NB4 (cell line): ENCODE data around the gene CDC42EP3.
A peak's percentile ranks its signal among the peaks of the same experiment; 100 is the strongest.

Experiments
- DNase-seq: peaks from one replicate; pipeline ENCODE4 v3.0.0; 2010; ENCODE audit warnings: low read depth
- H3K4me3 ChIP-seq: one replicate; pipeline ENCODE4 v1.5.1; 2011; ENCODE audit warnings: mild to moderate bottlenecking, low read depth, low read length, moderate library complexity
- MAX ChIP-seq: IDR thresholded peaks from 2 replicates; pipeline ENCODE4 v1.6.1; 2011; ENCODE audit warnings: low read depth, low read length
- MYC ChIP-seq: IDR thresholded peaks from 2 replicates; pipeline ENCODE4 v1.6.1; 2011; ENCODE audit warnings: low read depth, low read length
- POLR2A ChIP-seq: IDR thresholded peaks from 2 replicates; pipeline ENCODE4 v1.6.1; 2011; ENCODE audit warnings: mild to moderate bottlenecking; ENCODE audit not compliant: insufficient read length; ENCODE audit errors: extremely low read depth
- TF ChIP-seq, protein P1 (sequence below): IDR thresholded peaks from one replicate; pipeline ENCODE4 v1.5.1; 2012; ENCODE audit warnings: low read depth, low read length

The CDC42EP3 gene

GRCh38 chr2:37601569-37601968, 69.9 kb downstream of the CDC42EP3 start:
- no peak for DNase-seq
- TF ChIP-seq, protein P1, sequence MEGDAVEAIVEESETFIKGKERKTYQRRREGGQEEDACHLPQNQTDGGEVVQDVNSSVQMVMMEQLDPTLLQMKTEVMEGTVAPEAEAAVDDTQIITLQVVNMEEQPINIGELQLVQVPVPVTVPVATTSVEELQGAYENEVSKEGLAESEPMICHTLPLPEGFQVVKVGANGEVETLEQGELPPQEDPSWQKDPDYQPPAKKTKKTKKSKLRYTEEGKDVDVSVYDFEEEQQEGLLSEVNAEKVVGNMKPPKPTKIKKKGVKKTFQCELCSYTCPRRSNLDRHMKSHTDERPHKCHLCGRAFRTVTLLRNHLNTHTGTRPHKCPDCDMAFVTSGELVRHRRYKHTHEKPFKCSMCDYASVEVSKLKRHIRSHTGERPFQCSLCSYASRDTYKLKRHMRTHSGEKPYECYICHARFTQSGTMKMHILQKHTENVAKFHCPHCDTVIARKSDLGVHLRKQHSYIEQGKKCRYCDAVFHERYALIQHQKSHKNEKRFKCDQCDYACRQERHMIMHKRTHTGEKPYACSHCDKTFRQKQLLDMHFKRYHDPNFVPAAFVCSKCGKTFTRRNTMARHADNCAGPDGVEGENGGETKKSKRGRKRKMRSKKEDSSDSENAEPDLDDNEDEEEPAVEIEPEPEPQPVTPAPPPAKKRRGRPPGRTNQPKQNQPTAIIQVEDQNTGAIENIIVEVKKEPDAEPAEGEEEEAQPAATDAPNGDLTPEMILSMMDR, result no peak
- TF ChIP-seq MYC (no peak), MAX (no peak), POLR2A (no peak)
- H3K4me3 ChIP-seq, result no peak overlapping the region

GRCh38 chr2:37600735-37601134, 70.7 kb downstream of the CDC42EP3 start:
- H3K4me3 ChIP-seq, result no peak overlapping the region
- TF ChIP-seq, protein P1, result no peak
- TF ChIP-seq MAX, result no peak
- no peak for TF ChIP-seq POLR2A
- TF ChIP-seq MYC, result no peak
- peak; percentile 75 for DNase-seq

DNA sequence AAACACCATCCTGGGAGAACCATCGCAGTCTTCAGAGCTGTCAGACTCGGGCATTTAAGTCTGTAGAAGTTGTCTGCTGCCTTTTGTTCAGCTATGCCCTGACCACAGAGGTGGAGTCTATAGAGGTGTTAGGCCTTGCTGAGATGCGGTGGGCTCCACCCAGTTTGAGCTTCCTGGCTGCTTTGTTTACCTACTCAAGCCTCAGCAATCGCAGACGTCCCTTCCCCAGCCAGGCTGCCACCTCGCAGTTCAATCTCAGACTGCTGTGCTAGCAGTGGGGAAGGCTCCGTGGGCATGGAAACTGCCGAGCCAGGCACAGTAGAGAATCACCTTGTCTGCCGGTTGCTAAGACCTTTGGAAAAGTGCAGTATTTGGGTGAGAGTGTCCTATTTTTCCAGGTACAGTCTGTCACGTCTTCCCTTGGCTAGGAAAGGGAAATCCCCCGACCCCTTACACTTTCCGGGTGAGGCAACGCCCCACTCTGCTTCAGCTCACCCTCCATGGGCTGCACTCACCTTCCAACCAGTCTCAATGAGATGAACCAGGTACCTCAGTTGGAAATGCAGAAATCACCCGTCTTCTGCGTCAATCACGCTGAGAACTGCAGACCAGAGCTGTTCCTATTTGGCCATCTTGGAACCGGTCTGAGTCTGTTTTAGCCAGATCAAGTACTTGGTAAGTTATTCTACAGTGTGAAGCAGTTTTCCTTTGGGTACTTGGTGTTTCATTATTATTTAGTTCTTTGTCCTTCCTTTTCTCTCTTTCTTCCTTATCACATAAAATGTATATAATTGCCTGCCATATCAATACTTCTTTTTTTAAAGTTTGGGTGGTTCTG, 71.5 kb downstream of the CDC42EP3 start:
- no peak for TF ChIP-seq MAX
- no peak for TF ChIP-seq POLR2A
- TF ChIP-seq MYC, result no peak
- TF ChIP-seq, protein P1, result no peak
- no peak overlapping the region for H3K4me3 ChIP-seq
- no peak for DNase-seq

DNA sequence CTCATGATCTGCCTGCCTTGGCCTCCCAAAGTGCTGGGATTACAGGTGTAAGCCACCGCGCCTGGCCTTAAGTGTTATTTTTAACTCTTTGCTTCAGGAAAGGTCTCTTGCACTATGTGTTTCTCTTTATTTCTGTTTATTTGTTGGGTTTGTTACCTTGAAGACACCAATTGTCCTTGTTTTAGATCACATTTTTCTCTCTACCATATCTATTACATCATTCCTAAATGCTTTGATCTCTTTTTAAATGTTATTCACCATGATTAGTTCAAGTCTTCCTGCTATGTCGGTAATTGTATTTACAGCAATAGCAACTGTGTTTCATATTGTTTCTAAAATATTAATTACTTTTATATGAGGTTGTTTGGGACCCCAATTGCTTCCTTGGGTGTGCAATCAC, 77.7 kb downstream of the CDC42EP3 start:
- no peak for DNase-seq
- TF ChIP-seq MYC (no peak), MAX (no peak), POLR2A (no peak)
- TF ChIP-seq, protein P1, result no peak
- no peak overlapping the region for H3K4me3 ChIP-seq

DNA sequence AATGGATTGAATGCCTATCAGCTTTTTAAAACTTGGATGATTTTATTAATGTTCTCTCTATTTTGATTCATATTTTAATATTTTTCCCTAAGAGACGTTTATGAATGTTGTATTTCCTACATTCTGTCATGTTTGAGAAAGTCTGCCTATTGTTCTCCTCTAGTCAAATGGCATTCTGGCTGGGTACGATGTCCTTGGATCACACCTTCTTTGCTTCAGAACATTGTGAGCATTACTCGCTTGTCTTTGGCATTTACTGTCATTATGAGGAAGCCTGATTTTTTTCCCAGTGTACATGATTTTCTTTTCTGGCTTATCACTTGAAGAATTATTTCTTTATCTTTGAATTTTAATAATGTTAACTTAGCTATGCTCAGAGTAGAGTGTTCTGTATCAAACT, 78.4 kb downstream of the CDC42EP3 start:
- DNase-seq, result no peak
- no peak overlapping the region for H3K4me3 ChIP-seq
- no peak for TF ChIP-seq MAX
- TF ChIP-seq, protein P1, result no peak
